Pancreas (tissue), 10 donors: Measurements from ENCODE around the gene LLGL2. TPM values are rescaled to one million over a fixed set of nuclear protein-coding genes. Genes with fewer than 3 reads are reported as not detected.
A peak's percentile ranks its signal among the peaks of the same experiment; 100 is the strongest.

ENCODE experiments used
- ATAC-seq, 4 donors: fragments of 200-7000 bp; cut with Tn5 transposase; one replicate each; pipeline versions ENCODE4 v1.8.0 to v1.9.1; 2020; ENCODE audit warnings: mild to moderate bottlenecking in 4 of 4, moderate library complexity in 4 of 4
- DNase-seq, 6 donors: peaks; one replicate each; pipeline ENCODE4 v3.0.0-alpha.2; 2020
- FAIRE-seq: peaks from 2 replicates; lab custom pipeline; 2012; peaks lifted over from hg19 to GRCh38; lab: Jason Lieb, UNC
- H3K27ac ChIP-seq, 4 donors: fragments of 200-600 bp; sonication (generic); 1 replicate in 3 of 4; 2 replicates in 1 of 4; pipeline versions ENCODE4 v1.5.0 to v1.8.0; 2020
- H3K27me3 ChIP-seq, 4 donors: fragments of 200-600 bp; one replicate each; pipeline ENCODE4 v1.8.0; 2021
- H3K36me3 ChIP-seq, 3 donors: fragments of 200-600 bp; sonication (generic) in 1 of 3; one replicate each; pipeline versions ENCODE4 v1.5.0 to v1.8.0; 2020 to 2021
- H3K4me1 ChIP-seq, 3 donors: fragments of 200-600 bp; one replicate each; pipeline ENCODE4 v1.8.0; 2021
- H3K4me3 ChIP-seq, 4 donors: fragments of 200-600 bp; sonication (generic) in 2 of 4; one replicate each; pipeline versions ENCODE4 v1.5.0 to v1.8.0; 2020 to 2021
- H3K9me3 ChIP-seq, 4 donors: fragments of 200-600 bp; one replicate each; pipeline ENCODE4 v1.8.0; 2021
- CTCF ChIP-seq, 4 donors: fragments of 200-600 bp; sonication (generic) in 3 of 4; IDR thresholded peaks; one replicate each; pipeline versions ENCODE4 v1.5.0 to v1.8.0; 2021; ENCODE audit warnings: antibody characterized with exemption in 4 of 4
- WGBS, 2 donors: extraction: QIAGEN DNeasy Blood & Tissue Kit; methylation state at CpG; one replicate each; pipeline ENCODE4 v1.1.7; 2013; 5-methylcytosine and 5-hydroxymethylcytosine counted together
- intact Hi-C, 3 donors: fragments of 100-400 bp; cut with DNase I; formaldehyde crosslinking; loops; one replicate each; pipeline versions ENCODE4 v1.11.1 to v1.14.2; 2022
- polyA plus RNA-seq, 2 donors: library from polyadenylated mRNA; stranded (reverse); fragments of 200-250 nt; gene quantifications; one replicate each; pipeline ENCODE4 v1.2.3, GENCODE V29; 2013
- total RNA-seq, 6 donors: library from RNA; stranded (reverse); fragmentation: NEBNext Ultra II Directional in 4 of 6; extraction: Animal tissue kit (Norgen Biotek cat#: 25700) in 4 of 6; gene quantifications; one replicate each; pipeline versions ENCODE4 v1.2.1 to v1.2.4, GENCODE V29; 2021 to 2023
- donor health status: healthy with polysubstance abuse.
- donor health status: DM: no; HTN: no; CAD: no; lungs with moderate emphysema.
- donor health status: DM: no; HTN: no; CAD: no.
- donor health status: control.
- donor health status: control.
- donor health status: Bipolar disorder and iron deficiency.
- donor health status: DM: yes; HTN: yes; CAD: no.
- donor health status: DM: no; HTN: no; CAD: no.
- donor health status: DM: no; HTN: no; CAD: no.
- donor health status: DM: yes; HTN: yes; CAD: no.

LLGL2 gene
- total and polyA plus RNA-seq, 8 donors: 87.8 to 296 (median 112) TPM

DNA sequence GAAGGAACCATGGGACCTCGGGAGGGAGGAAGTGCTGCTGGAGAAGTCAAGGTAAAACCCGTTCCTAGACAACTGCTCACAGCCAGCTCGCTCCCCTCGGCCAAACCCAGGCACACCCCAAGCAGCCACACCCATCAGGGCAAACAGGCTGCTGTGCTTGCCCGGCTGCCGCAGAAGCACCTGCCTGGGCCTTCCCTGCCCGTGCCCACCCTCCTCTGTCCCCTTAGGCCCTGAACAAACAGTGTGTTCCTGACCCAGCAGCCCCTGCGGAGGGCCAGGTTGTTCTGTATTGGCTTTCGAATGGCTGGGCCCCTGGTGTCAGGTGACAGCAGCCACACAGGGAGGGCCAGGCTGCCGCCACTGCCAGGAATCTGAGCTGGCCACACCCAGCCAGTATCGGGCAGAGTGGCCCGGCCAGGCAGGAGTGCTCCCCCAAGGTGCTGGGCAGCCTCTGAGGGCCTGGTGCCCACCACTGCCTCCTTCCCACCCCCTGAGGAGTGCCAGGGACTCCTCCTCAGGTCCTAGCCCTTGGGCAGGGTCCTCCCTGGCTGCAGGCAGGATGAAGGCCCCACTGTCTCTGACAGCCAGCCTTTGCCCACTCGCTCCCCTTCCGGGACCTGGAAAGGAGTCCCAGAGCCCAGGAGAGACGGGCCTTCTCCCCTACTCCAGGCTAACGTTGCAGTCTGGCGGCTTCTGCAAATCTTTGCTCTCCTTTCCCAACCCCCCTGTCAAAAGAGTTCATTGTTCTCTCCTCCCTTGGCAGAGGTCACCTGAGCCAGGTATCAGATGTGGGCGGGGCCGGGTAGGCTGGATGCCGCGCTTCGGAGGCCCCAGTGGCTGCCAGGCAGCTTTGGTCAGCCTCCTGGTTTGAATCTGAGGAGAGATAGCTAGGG lies 24.0 kb downstream of the LLGL2 start:
- intact Hi-C loops: no loop called here

DNA sequence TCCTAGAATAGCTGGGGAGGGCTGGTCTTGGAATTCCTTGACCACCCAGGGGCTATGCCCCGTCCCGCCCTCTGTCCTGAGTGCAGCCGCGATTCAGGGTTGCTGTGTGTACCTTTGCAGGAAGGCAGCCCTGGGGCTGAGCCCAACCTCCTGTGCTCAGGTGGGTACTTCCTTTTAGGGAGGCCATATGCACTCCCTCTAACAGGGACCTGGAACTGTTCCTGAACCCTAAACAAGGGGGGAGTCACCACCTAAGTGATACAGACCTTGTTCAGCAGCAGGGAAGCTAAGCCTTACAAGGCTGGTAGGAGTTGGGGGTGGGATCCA lies 24.6 kb downstream of the LLGL2 start:
- no peak for FAIRE-seq
- intact Hi-C loops: no loop called here
- Histone ChIP-seq H3K27me3 (no peaks in the 10 kb centered on the region), H3K4me3 (peak overlapping the region in 1 of 4 donors; percentile 28), H3K36me3 (no peaks in the 10 kb centered on the region), H3K9me3 (no peaks in the 10 kb centered on the region), H3K27ac (peak overlapping the region; percentile 93 to 99 (median 97)), H3K4me1 (peaks cover 38 to 43% (median 41%) of the 10 kb centered on the region in 3 donors)
- TF ChIP-seq CTCF (IDR thresholded peaks at IDR 0.05): no peak
- 6 to 11% methylated on average over 4 of the region's 4 CpGs for WGBS, 2 donors
- DNase-seq: no peak
- peak; percentile 31 to 46 (median 42) for ATAC-seq

More for the DNA sequence above, 24.0 kb downstream of the LLGL2 start:
- 13 to 15% methylated on average over 22 of the region's 22 CpGs for WGBS, 2 donors
- H3K27ac ChIP-seq: peak overlapping the region; percentile 93 to 99 (median 97)
- H3K9me3 ChIP-seq: no peaks in the 10 kb centered on the region
- no peak for TF ChIP-seq CTCF (IDR thresholded peaks at IDR 0.05)
- H3K4me3 ChIP-seq: peak overlapping the region in 2 of 4 donors; percentile 11 to 28
- H3K4me1 ChIP-seq: peaks cover 38 to 43% (median 40%) of the 10 kb centered on the region in 3 donors
- no peaks in the 10 kb centered on the region for H3K36me3 ChIP-seq
- peak; percentile 88 to 95 (median 90) for DNase-seq
- no peaks in the 10 kb centered on the region for H3K27me3 ChIP-seq
- FAIRE-seq: no peak
- peak; percentile 87 to 94 (median 89) for ATAC-seq

- Histone ChIP-seq H3K4me1 (peaks cover 42 to 47% (median 42%) of the 10 kb centered on the region in 3 donors), H3K27me3 (no peaks in the 10 kb centered on the region), H3K9me3 (no peaks in the 10 kb centered on the region), H3K4me3 (no peak overlapping the region), H3K27ac (peak overlapping the region; percentile 93 to 99 (median 97)), H3K36me3 (no peaks in the 10 kb centered on the region)
- no peak for TF ChIP-seq CTCF (IDR thresholded peaks at IDR 0.05)
- no peak for ATAC-seq
- no peak for FAIRE-seq
- DNase-seq: no peak
- WGBS, 2 donors: 71 to 75% methylated on average over 7 of the region's 7 CpGs
- intact Hi-C loops: no loop called here
Measured at GRCh38 chr17:75551266-75551665, 25.8 kb downstream of the LLGL2 start.

GRCh38 chr17:75552425-75553294 lies 27.2 kb downstream of the LLGL2 start:
- no peaks in the 10 kb centered on the region for H3K9me3 ChIP-seq
- no peaks in the 10 kb centered on the region for H3K27me3 ChIP-seq
- no peaks in the 10 kb centered on the region for H3K36me3 ChIP-seq
- H3K4me3 ChIP-seq: no peak overlapping the region
- no peak for ATAC-seq
- TF ChIP-seq CTCF (IDR thresholded peaks at IDR 0.05): no peak
- intact Hi-C loops: no loop called here
- H3K27ac ChIP-seq: peak overlapping the region in 2 of 4 donors; percentile 16 to 23
- no peak for FAIRE-seq
- peaks cover 41 to 47% (median 45%) of the 10 kb centered on the region in 3 donors for H3K4me1 ChIP-seq
- no peak for DNase-seq
- WGBS, 2 donors: 82 to 89% methylated on average over 14 of the region's 14 CpGs
